SK-N-SH treated with all-trans-retinoic acid at 6 μM for 48 hours (cell line): Measurements from ENCODE around the gene TMED1.
"Not testable (repeated sequence)": the region's sequence is repeated elsewhere in the genome, so short reads cannot be mapped to it uniquely, and the experiment has no call there.

Experiments used
- ATAC-seq: fragments of 200-7000 bp; cut with Tn5 transposase; 3 replicates; pipeline ENCODE4 v1.9.1; 2020; ENCODE audit warnings: mild to moderate bottlenecking, moderate library complexity
- ARNTL ChIP-seq: fragments of 450-650 bp; formaldehyde crosslinking; IDR thresholded peaks from 2 replicates; pipeline ENCODE4 v1.5.0; 2020; ENCODE audit warnings: low read depth, mild to moderate bottlenecking, moderate library complexity, borderline replicate concordance
- CSDC2 ChIP-seq: fragments of 250-450 bp; sonication (Bioruptor Pico); IDR thresholded peaks from 2 replicates; pipeline ENCODE4 v1.5.0; 2020; ENCODE audit warnings: mild to moderate bottlenecking, moderate library complexity
- ESRRG ChIP-seq: fragments of 250-450 bp; sonication (Bioruptor Pico); IDR thresholded peaks from 2 replicates; pipeline ENCODE4 v1.6.1; 2021; ENCODE audit warnings: mild to moderate bottlenecking
- GLIS3 ChIP-seq: fragments of 250-450 bp; sonication (Bioruptor Pico); IDR thresholded peaks from 2 replicates; pipeline ENCODE4 v1.5.0; 2020; ENCODE audit warnings: mild to moderate bottlenecking, moderate library complexity
- ISL1 ChIP-seq: fragments of 250-450 bp; sonication (Bioruptor Pico); IDR thresholded peaks from 2 replicates; pipeline ENCODE4 v2.1.2; 2022; ENCODE audit warnings: mild to moderate bottlenecking, moderate library complexity
- OSR1 ChIP-seq: fragments of 250-450 bp; sonication (Bioruptor Pico); IDR thresholded peaks from 2 replicates; pipeline ENCODE4 v1.8.0; 2022; ENCODE audit warnings: moderate library complexity, mild to moderate bottlenecking, inconsistent platforms
- PPARA ChIP-seq: fragments of 250-450 bp; sonication (Bioruptor Pico); IDR thresholded peaks from 2 replicates; pipeline ENCODE4 v1.5.0; 2020; ENCODE audit warnings: mild to moderate bottlenecking, borderline replicate concordance
- RARB ChIP-seq: fragments of 250-450 bp; sonication (Bioruptor Pico); IDR thresholded peaks from 2 replicates; pipeline ENCODE4 v1.8.0; 2021; ENCODE audit warnings: mild to moderate bottlenecking, moderate library complexity
- SNAI2 ChIP-seq: fragments of 250-450 bp; sonication (Bioruptor Pico); IDR thresholded peaks from 2 replicates; pipeline ENCODE4 v1.5.0; 2020; ENCODE audit warnings: mild to moderate bottlenecking, moderate library complexity
- TCF4 ChIP-seq: fragments of 250-450 bp; sonication (Bioruptor Pico); IDR thresholded peaks from 2 replicates; pipeline ENCODE4 v1.8.0; 2021; ENCODE audit warnings: mild to moderate bottlenecking, moderate library complexity, borderline replicate concordance
- TOX ChIP-seq: fragments of 250-450 bp; sonication (Bioruptor Pico); IDR thresholded peaks from 2 replicates; pipeline ENCODE4 v1.8.0; 2021; ENCODE audit warnings: mild to moderate bottlenecking, moderate library complexity, borderline replicate concordance
- ZC3H10 ChIP-seq: fragments of 250-450 bp; sonication (Bioruptor Pico); IDR thresholded peaks from 2 replicates; pipeline ENCODE4 v1.5.1; 2021; ENCODE audit warnings: mild to moderate bottlenecking, moderate library complexity
- ZFP3 ChIP-seq: fragments of 250-450 bp; sonication (Bioruptor Pico); IDR thresholded peaks from 2 replicates; pipeline ENCODE4 v1.5.0; 2020; ENCODE audit warnings: mild to moderate bottlenecking, moderate library complexity
- ZFP30 ChIP-seq: fragments of 450-650 bp; formaldehyde crosslinking; IDR thresholded peaks from 2 replicates; pipeline ENCODE4 v1.5.0; 2022; ENCODE audit warnings: mild to moderate bottlenecking, moderate library complexity
- ZNF565 ChIP-seq: fragments of 450-650 bp; formaldehyde crosslinking; conservative IDR thresholded peaks from 2 replicates; pipeline ENCODE4 v1.5.0; 2020; ENCODE audit warnings: low read depth, mild to moderate bottlenecking, moderate library complexity
- ZNF70 ChIP-seq: fragments of 450-650 bp; formaldehyde crosslinking; IDR thresholded peaks from 2 replicates; pipeline ENCODE4 v1.5.0; 2020; ENCODE audit warnings: mild to moderate bottlenecking, moderate library complexity
- ZNF8 ChIP-seq: fragments of 450-650 bp; formaldehyde crosslinking; IDR thresholded peaks from 2 replicates; pipeline ENCODE4 v1.5.0; 2020; ENCODE audit warnings: mild to moderate bottlenecking, moderate library complexity
- TF ChIP-seq, protein P1 (sequence below): fragments of 250-450 bp; sonication (Bioruptor Pico); IDR thresholded peaks from 2 replicates; pipeline ENCODE4 v1.8.0; 2021; ENCODE audit warnings: low read depth, mild to moderate bottlenecking, moderate library complexity, borderline replicate concordance
- TF ChIP-seq, protein P2 (sequence below): fragments of 250-450 bp; sonication (Bioruptor Pico); IDR thresholded peaks from 2 replicates; pipeline ENCODE4 v1.8.0; 2020; ENCODE audit warnings: mild to moderate bottlenecking, moderate library complexity, borderline replicate concordance
- TF ChIP-seq, protein P3 (sequence below): fragments of 250-450 bp; sonication (Bioruptor Pico); IDR thresholded peaks from 2 replicates; pipeline ENCODE4 v1.5.1; 2021; ENCODE audit warnings: mild to moderate bottlenecking, moderate library complexity

The TMED1 gene

DNA sequence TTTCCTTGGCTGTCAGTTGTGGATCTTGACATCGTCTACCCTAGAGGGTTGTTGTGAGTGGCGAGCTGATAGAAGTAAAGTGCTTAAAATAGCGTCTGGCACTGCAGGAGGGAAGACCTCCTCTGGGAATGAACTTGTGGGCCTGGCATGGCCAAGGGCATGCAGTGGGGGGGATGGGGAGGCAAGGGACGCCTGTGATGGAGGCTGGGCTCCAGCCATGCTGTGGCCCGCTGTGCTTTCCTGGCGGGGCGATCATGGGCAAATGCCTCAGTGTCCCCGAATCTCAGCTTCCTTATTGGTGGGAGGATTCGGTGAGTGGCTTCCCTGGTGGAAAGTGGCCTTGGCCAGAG, 46.1 kb upstream of the TMED1 start (continued):
- TF ChIP-seq, protein P1, sequence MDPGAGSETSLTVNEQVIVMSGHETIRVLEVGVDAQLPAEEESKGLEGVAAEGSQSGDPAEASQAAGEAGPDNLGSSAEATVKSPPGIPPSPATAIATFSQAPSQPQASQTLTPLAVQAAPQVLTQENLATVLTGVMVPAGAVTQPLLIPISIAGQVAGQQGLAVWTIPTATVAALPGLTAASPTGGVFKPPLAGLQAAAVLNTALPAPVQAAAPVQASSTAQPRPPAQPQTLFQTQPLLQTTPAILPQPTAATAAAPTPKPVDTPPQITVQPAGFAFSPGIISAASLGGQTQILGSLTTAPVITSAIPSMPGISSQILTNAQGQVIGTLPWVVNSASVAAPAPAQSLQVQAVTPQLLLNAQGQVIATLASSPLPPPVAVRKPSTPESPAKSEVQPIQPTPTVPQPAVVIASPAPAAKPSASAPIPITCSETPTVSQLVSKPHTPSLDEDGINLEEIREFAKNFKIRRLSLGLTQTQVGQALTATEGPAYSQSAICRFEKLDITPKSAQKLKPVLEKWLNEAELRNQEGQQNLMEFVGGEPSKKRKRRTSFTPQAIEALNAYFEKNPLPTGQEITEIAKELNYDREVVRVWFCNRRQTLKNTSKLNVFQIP (CRISPR knock-in tag) = no peak
- TF ChIP-seq SNAI2 (CRISPR knock-in tag) = no peak
- TF ChIP-seq GLIS3 (CRISPR knock-in tag) = no peak
- TF ChIP-seq ZNF8 (CRISPR knock-in tag) = no peak
- no peak for TF ChIP-seq TCF4 (CRISPR knock-in tag)
- TF ChIP-seq RARB = no peak
- no peak for TF ChIP-seq ARNTL
- TF ChIP-seq ESRRG (CRISPR knock-in tag) = no peak
- TF ChIP-seq TOX (CRISPR knock-in tag) = no peak
- TF ChIP-seq, all 23 proteins: peak for 0

DNA sequence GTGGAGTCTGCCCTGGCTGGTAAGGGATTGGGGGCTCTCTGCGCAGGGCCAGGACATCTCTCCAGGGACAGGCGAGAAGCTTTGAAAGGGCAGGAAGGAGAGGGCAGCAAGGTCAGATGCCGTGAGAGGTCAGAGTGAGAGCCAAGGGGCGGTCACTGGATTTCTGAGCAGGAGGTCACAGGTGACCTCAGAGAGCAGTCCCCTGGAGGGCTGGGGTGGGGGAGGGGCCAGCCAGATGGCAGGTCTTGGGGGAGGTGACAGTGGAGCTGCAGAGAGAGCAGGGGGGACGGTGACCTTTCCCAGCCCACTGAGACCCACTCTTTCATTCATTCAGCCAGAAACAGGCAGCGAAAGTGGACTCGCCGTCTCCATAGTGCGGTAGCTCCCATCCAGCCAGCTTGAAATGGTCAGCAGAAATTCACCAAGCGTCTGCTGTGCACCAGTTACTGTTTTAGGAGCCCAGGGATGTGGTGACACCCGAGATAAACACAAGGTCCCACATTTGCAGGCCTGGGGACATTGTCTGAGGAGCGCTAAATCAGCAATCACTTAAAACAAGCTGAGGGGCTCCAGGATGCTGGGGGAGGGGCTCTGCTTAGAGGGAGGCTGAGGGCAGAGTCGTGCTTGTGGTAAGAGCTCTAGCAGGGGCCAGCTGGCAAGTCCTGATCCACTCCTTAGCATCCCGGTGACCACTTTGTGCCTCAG, 45.5 kb upstream of the TMED1 start:
- no peak for TF ChIP-seq ZFP30
- TF ChIP-seq, protein P2, sequence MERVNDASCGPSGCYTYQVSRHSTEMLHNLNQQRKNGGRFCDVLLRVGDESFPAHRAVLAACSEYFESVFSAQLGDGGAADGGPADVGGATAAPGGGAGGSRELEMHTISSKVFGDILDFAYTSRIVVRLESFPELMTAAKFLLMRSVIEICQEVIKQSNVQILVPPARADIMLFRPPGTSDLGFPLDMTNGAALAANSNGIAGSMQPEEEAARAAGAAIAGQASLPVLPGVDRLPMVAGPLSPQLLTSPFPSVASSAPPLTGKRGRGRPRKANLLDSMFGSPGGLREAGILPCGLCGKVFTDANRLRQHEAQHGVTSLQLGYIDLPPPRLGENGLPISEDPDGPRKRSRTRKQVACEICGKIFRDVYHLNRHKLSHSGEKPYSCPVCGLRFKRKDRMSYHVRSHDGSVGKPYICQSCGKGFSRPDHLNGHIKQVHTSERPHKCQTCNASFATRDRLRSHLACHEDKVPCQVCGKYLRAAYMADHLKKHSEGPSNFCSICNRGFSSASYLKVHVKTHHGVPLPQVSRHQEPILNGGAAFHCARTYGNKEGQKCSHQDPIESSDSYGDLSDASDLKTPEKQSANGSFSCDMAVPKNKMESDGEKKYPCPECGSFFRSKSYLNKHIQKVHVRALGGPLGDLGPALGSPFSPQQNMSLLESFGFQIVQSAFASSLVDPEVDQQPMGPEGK = no peak
- TF ChIP-seq ZNF70 (CRISPR knock-in tag) = no peak
- TF ChIP-seq ISL1 (CRISPR knock-in tag) = no peak
- no peak for TF ChIP-seq SNAI2 (CRISPR knock-in tag)
- TF ChIP-seq, protein P1 (CRISPR knock-in tag) = no peak
- TF ChIP-seq, protein P3, sequence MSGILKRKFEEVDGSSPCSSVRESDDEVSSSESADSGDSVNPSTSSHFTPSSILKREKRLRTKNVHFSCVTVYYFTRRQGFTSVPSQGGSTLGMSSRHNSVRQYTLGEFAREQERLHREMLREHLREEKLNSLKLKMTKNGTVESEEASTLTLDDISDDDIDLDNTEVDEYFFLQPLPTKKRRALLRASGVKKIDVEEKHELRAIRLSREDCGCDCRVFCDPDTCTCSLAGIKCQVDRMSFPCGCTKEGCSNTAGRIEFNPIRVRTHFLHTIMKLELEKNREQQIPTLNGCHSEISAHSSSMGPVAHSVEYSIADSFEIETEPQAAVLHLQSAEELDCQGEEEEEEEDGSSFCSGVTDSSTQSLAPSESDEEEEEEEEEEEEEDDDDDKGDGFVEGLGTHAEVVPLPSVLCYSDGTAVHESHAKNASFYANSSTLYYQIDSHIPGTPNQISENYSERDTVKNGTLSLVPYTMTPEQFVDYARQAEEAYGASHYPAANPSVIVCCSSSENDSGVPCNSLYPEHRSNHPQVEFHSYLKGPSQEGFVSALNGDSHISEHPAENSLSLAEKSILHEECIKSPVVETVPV (CRISPR knock-in tag) = no peak
- no peak for TF ChIP-seq RARB
- no peak for TF ChIP-seq TCF4 (CRISPR knock-in tag)
- TF ChIP-seq ZC3H10 = no peak
- TF ChIP-seq GLIS3 (CRISPR knock-in tag) = no peak
- TF ChIP-seq ZNF565 = no peak
- no peak for TF ChIP-seq ZFP3 (CRISPR knock-in tag)
- TF ChIP-seq ESRRG (CRISPR knock-in tag) = no peak
- no peak for ATAC-seq

DNA sequence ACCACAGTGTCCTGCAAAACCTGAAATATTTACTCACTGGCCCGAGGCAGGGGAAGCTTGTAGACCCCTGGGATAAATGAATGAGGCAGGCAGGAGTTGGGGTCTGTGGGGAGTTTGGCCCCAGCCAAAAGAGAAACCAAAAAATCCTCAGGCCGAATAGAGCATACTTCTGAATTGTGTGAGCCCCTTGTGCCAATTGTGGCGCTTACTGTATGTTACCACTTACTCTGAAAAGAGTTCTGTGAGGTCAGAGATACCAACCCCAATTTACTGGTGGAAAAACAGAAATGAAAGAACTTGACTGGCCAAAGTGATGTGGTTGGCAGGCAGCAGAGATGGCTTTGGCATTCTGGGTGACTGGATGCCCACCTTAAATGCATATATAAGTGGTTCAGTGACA, 42.2 kb upstream of the TMED1 start:
- TF ChIP-seq ARNTL (no peak), ZC3H10 (no peak), TCF4 (CRISPR knock-in tag) (no peak), ZFP3 (CRISPR knock-in tag) (no peak), PPARA (CRISPR knock-in tag) (no peak)
- TF ChIP-seq, all 23 proteins: peak for 0

DNA sequence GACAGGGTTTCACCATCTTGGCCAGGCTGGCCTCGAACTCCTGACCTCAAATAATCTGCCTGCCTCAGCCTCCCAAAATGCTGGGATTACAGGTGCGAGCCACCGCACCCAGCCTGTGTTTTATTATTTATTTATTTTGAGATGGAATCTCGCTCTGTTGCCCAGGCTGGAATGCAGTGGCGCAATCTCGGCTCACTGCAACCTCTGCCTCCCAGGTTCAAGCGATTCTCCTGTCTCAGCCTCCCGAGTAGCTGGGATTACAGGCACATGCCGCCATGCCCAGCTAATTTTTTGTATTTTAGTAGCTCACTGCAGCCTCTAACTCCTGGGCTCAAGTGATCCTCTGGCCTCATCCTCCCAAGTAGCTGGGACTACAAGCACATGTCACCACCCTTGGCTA, 41.6 kb upstream of the TMED1 start:
- not testable (repeated sequence) for ATAC-seq

More for the DNA sequence above, 42.2 kb upstream of the TMED1 start:
- no peak for ATAC-seq

DNA sequence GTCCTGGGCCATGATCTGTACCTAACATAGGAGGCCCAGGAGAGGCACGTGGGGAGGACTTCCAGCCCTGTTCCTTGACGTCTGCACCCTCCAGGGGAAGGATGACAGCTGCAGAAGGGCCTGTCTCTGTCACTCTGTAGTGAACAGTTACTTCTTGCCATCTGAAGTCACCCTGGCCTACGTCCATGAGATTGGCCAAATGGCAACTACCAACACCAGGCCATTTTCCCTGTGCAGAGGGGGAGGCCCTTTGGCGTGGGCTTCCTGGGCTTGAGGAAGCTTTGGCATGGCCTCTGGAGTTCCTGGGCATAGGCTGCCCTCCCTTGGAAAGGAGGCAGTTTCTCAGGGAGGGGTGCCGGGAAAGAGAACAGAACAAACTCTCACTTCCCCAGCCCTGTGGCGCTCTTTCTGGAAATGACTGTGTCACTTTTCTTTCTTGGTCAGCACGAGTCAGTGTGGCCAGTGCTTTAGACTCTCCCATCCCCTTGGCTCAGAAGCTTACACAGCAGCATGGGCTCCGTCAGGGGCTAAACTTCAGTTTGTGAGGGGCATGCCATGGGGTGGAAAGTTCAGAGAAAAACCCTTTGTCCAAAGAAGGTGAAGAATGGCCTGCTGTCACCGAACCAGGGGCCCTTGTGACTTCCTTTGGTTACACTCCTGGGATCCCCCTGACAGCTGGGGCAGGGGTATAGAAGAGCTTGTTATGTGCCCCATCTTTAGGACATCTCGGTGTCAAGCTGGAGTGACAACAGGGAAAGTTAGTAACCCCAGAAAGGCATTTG, 40.6 kb upstream of the TMED1 start:
- ATAC-seq = no peak
- TF ChIP-seq TOX (CRISPR knock-in tag) = no peak
- no peak for TF ChIP-seq ZNF8 (CRISPR knock-in tag)
- TF ChIP-seq OSR1 = no peak
- TF ChIP-seq, protein P2 = no peak
- TF ChIP-seq SNAI2 (CRISPR knock-in tag) = no peak
- no peak for TF ChIP-seq RARB
- no peak for TF ChIP-seq ZFP3 (CRISPR knock-in tag)
- TF ChIP-seq ZC3H10 = no peak
- no peak for TF ChIP-seq ZNF70 (CRISPR knock-in tag)
- TF ChIP-seq ZFP30 = no peak
- no peak for TF ChIP-seq TCF4 (CRISPR knock-in tag)
- TF ChIP-seq CSDC2 = no peak
- TF ChIP-seq, protein P1 (CRISPR knock-in tag) = no peak
